Stimulated activated CD8-positive, alpha-beta memory T cell treated with anti-CD3 and anti-CD28 coated beads, Interleukin-7, amount 100 ng/mL, for 48 hours (primary cell): Measurements from ENCODE around the gene PSMG2.

Experiments
- DNase-seq, 2 donors: peaks; one replicate each; pipeline ENCODE4 v3.0.0-alpha.2; 2020; ENCODE audit warnings: low read depth in 1 of 2; ENCODE audit errors: extremely low read depth in 1 of 2

PSMG2 gene, protein sequence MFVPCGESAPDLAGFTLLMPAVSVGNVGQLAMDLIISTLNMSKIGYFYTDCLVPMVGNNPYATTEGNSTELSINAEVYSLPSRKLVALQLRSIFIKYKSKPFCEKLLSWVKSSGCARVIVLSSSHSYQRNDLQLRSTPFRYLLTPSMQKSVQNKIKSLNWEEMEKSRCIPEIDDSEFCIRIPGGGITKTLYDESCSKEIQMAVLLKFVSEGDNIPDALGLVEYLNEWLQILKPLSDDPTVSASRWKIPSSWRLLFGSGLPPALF

GRCh38 chr18:12702221-12703095, at the start of gene PSMG2, which contains the start of gene CEP76:
TSS of gene PSMG2 (plus strand) at chr18:12703042. CDS start at chr18:12703108, 66 bp downstream.
TSS of gene CEP76 (minus strand) at chr18:12702723. CDS start at chr18:12702548, 175 bp downstream.
- peak; percentile 70 to 71 for DNase-seq

- no peak for DNase-seq
Measured at GRCh38 chr18:12654971-12655370, 47.9 kb upstream of the PSMG2 start.

- no peak for DNase-seq
Measured at GRCh38 chr18:12656605-12656937, 46.3 kb upstream of the PSMG2 start.

DNA sequence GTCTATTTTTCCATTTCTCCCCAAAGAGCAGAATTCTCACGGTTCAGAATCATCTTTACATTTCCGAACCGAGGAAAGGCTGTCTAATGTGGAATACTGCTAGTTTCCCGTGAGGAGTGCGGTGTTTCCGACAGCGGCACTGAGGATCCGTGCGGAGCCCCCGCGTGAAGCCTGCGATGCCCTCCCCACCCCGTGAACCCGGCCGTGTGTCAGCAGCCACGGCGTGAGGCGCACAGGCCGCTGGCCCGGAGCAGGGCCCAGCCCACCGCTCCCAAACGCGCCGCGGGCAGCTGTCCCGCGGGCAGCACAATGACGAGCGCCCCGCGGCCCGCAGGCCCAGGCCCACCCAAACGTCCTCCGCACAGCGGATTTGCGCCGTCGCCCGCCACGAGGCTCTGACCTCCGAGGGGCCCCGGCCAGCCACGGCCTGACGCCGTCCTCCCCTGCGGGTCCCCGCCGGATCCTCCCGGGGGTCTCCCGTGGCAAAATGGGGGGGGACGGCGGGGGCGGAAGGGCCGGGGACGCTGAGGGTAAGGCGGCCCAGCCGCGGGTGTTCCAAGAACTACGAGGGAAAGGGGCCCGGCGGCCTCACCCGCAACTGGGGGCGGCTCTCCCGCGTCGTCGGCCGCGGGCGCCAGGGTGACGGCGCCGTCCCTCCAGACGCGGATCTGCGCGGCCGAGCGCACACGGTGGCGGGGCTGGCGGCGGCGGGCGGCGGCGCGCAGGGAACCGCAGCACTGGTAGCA, 45.7 kb upstream of the PSMG2 start:
- peak in 1 of 2 donors; percentile 5 for DNase-seq

- peak; percentile 1 to 10 for DNase-seq
Measured at GRCh38 chr18:12657684-12658425, 45.0 kb upstream of the PSMG2 start, which contains the start of gene SPIRE1. TSS of gene SPIRE1 (minus strand) at chr18:12658107. CDS start at chr18:12657866, 241 bp downstream.

DNA sequence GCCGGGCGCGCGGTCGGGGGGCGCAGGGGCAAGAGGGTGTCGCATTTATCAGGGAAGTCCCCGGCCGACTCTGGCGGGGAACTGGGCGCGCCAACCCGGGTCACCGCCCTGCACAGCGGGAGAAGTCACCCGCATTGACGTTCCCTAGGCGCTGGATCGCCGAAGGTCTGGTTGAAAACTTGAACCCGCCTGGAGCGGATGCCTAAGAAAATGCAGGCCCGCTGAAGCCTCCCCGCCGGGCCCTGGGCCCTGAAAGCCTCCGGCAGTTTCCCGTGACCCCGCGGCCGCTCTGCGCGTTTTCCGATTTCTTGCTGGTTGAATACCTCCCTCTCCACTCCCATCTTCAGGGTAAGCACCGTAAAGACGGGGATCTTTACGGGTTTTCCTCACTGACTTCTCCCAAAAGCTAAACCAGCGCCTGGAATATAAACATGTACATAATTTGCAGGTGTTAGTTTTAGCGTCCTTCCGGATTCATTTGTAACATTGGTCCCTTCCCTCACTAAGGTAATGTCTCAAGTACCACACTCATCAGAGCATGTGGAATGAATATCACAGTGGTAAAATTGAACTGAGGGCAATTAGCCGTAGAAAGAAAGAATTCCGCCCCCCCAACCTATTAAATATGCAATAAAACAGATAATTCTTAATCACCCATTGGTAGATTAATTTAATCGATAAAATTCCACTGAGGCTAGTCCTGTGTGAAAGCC, 44.3 kb upstream of the PSMG2 start:
- peak in 1 of 2 donors; percentile 3 for DNase-seq

DNA sequence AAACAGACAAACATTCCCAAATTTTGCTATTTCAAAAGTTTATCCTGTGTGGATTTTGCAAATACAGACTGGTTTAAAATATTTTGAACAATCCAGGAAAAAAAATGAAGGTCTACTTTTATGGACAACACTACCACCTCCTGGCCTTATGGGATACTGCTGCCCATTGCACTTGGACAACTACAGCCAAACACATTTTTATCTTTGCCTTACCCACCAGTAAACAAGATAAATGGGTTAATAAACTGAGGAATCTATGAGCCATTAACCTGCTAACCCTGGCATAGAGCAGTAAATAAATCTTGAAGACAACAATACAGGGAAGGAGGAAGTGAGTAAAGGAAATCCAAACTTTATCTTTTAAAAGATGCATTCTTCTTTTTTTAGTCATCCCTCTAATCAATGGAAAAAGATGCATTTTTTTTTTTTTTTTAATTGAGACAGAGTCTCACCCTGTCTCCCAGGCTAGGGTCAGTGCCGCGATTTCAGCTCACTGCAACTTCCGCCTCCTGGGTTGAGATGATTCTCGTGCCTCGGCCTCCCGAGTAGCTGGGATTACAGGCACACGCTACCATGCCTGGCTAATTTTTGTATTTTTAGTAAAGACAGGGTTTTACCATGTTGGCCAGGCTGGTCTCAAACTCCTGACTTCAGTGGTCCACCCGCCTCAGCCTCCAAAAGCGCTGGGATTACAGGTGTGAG, 42.8 kb upstream of the PSMG2 start:
- DNase-seq: peak in 1 of 2 donors; percentile 7

DNA sequence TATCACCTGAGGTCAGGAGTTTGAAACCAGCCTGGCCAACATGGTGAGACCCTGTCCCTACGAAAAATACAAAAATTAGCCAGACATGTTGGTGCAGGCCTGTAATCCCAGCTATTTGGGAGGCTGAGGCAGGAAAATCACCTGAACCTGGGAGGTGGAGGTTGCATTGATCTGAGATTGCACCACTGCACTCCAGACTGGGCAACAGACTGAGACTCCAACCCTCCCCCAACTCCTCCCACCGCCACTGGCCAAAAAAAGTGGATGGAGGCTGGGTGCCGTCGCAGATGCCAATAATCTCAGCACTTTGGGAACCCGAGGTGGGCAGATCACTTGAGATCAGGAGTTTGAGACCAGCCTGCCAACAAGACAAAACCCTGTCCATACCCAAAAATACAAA, 34.8 kb upstream of the PSMG2 start:
- DNase-seq: no peak

DNA sequence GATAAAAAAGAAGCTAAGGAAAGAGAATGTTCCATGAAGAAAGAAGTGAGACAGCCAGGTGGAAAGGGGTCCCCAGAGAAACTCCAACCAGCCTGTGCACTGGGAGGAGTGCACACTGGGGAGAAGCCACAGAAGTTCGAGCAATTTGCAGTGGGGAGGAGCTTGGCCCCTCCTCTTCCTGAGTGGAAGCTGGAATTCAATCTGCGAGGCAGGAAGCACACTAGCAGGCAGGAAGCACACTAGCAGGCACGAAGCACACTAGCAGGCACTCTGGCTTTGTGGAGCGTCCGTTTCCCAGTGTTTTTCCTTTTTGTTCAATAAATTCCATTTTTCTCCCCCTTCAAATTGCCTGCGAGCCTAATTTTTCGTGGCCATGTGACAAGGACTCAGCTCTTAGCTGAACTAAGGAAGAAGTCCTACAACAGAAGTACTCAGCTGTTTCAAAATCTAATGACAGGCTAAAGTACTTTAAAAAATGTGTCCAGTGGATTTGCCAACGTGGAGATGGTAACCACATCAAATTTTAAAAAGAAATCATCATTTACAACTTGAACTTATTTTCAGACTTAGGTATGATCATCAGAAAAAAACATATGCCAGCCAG, 23.6 kb upstream of the PSMG2 start:
- DNase-seq: no peak

DNA sequence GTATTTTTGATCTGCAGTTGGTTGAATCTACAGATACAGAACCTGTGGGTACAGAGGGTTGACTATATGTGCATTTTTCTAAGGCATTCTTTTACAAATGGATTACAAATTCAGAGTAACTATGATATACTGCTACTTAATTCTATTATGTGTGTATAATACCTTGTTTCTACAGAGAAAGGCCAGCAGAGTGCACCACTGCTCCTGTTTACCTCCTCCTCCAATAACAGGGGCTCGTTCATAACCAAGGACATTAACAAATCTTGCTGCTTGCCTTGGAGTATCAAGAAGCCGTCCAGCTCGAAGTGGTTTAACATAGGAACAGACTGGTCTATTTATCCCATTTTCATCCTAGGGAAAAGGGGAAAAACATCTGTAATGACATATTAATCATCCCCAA, 16.7 kb upstream of the PSMG2 start:
- DNase-seq: no peak

GRCh38 chr18:12689256-12689850, 13.5 kb upstream of the PSMG2 start:
- DNase-seq: no peak

- no peak for DNase-seq
Measured at GRCh38 chr18:12692206-12692605, 10.6 kb upstream of the PSMG2 start.

- no peak for DNase-seq
Measured at GRCh38 chr18:12694032-12694431, 8.8 kb upstream of the PSMG2 start.

GRCh38 chr18:12699747-12700146, 3.1 kb upstream of the PSMG2 start:
- no peak for DNase-seq

- no peak for DNase-seq
Measured at GRCh38 chr18:12701161-12701560, 1.7 kb upstream of the PSMG2 start.

GRCh38 chr18:12703096-12703567, 290 bp downstream of the PSMG2 start:
- DNase-seq: no peak

GRCh38 chr18:12703664-12704063, 822 bp downstream of the PSMG2 start:
- DNase-seq: no peak

- DNase-seq: no peak
Measured at GRCh38 chr18:12711446-12711845, 8.6 kb downstream of the PSMG2 start.
